Measurements from ENCODE around the gene MISFA.

DNA sequence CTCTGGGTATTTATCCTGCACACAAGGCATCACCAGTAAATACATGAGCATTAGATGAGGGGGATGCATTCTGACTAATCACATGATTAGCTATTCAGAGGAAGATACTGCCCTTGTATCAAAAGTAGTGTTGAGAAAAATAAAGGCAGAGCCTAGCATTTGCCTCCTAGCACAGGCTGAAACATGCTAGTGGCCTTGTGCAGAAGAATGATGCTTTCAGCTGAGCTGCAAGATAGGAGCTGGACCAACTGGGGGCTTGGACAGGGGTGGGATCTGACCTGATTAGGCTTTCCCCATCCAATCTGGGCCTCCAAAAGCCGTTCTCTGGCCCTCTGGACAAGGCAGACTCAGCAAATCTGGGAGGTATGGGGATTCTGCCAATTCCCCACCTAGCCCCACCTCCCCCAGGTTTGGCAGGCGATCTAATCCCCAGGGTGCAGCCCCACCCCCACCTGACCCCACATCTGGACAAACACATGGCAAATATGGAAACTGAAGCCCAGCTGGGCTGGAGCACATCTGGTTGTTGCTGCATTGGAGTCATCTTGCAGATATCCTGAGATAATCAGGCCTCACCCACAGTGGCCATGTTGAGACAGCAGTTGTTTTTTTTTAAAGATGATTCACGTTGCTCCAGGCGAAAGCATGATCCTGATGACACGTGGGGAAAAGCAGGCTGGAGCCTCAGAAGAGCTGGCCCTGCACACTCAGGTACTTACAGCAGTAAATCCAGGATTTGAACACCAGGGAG, 4.4 kb upstream of the MISFA start:
- no peak for TF ChIP-seq CTCF (IDR thresholded peaks at IDR 0.05; ENCODE audit: low read depth, low read length)
- no peak for TF ChIP-seq MYC (IDR thresholded peaks at IDR 0.05; ENCODE audit: low read depth, low read length)
- TF ChIP-seq POLR2A (IDR thresholded peaks at IDR 0.05; ENCODE audit: extremely low read depth, insufficient read length): no peak

Measured in NB4 (cell line).